ENCODE measurements around the gene NELFB. TPM values are rescaled to one million over a fixed set of nuclear protein-coding genes. Genes with fewer than 3 reads are reported as not detected.

NELFB gene
- polyA plus RNA-seq, 1 donor (not counting 4 experiments of a cell fraction or from before 2014, with no cell fraction given) = 25.1 TPM

DNA sequence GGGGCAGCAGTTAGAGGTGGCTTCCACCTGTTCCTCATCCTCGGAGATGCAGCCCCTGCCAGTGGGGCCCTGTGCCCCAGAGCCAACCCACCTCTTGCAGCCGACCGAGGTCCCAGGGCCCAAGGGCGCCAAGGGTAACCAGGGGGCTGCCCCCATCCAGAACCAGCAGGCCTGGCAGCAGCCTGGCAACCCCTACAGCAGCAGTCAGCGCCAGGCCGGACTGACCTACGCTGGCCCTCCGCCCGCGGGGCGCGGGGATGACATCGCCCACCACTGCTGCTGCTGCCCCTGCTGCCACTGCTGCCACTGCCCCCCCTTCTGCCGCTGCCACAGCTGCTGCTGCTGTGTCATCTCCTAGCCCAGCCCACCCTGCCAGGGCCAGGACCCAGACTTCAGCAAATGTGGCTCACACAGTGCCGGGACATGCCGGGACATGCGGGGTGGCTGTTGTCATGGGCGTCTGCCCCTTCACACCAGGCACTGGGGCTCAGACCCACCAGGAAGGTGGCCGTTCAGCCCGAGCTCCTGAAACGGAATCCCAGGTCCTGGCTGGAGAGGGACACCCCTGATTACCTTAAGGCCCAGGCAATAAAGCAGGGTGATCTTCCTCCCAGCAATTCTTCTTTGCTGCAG is 29.3 kb upstream of the NELFB start:
- H3K4me3 ChIP-seq (ENCODE audit: control insufficient read depth in 2 of 3, extremely low read depth in 1 of 3, insufficient read depth in 2 of 3, low read depth in 1 of 3, low read length in 3 of 3) = no peak overlapping the region
- DNase-seq (ENCODE audit: low read depth, low spot score) (no peak), FAIRE-seq (no peak)
- H3K4me2 ChIP-seq (ENCODE audit: control insufficient read depth, extremely low read depth, insufficient read depth, low read depth, low read length) = peak overlapping the region; percentile 69
- dilution Hi-C loops (cut with MboI; ENCODE audit: extremely low pct_ligation_motif_present, low sequenced_read_pairs) = no loop called here
- peaks cover 40% of the 10 kb centered on the region for H3K4me1 ChIP-seq (ENCODE audit: control insufficient read depth, extremely low read depth, insufficient read depth, low read length)
- no peak for TF ChIP-seq CTCF (optimal IDR thresholded peaks at IDR 0.05 in 1 of 3, IDR thresholded peaks at IDR 0.05 in 1 of 3, conservative IDR thresholded peaks at IDR 0.05 in 1 of 3; ENCODE audit: extremely low read depth in 1 of 3, insufficient read depth in 2 of 3, low read length in 3 of 3)
- no peak for TF ChIP-seq EZH2 (IDR thresholded peaks at IDR 0.05; ENCODE audit: low read length)
- no peaks in the 10 kb centered on the region for H3K9me1 ChIP-seq (ENCODE audit: control insufficient read depth, extremely low read depth, insufficient read depth, low read length)
- H2AFZ ChIP-seq (ENCODE audit: control insufficient read depth, low read length) = no peak overlapping the region
- H3K27me3 ChIP-seq (ENCODE audit: control insufficient read depth, extremely low read depth, insufficient read depth, low read length) = peaks cover 3% of the 10 kb centered on the region
- no peak overlapping the region for H3K9ac ChIP-seq (ENCODE audit: control insufficient read depth, extremely low read depth, insufficient read depth, low read length)
- no peaks in the 10 kb centered on the region for H3K9me3 ChIP-seq (ENCODE audit: control insufficient read depth, low read depth, low read length)
- no peaks in the 10 kb centered on the region for H4K20me1 ChIP-seq (ENCODE audit: control insufficient read depth, extremely low read depth, insufficient read depth, low read length)
- H3K27ac ChIP-seq (ENCODE audit: control insufficient read depth, insufficient read depth, low read length) = peak overlapping the region; percentile 25
- H3K79me2 ChIP-seq (ENCODE audit: control insufficient read depth, insufficient read depth, low read length) = no peaks in the 10 kb centered on the region
- H3K36me3 ChIP-seq (ENCODE audit: control insufficient read depth in 2 of 2, extremely low read depth in 1 of 2, insufficient read depth in 2 of 2, low read length in 2 of 2) = no peaks in the 10 kb centered on the region

DNA sequence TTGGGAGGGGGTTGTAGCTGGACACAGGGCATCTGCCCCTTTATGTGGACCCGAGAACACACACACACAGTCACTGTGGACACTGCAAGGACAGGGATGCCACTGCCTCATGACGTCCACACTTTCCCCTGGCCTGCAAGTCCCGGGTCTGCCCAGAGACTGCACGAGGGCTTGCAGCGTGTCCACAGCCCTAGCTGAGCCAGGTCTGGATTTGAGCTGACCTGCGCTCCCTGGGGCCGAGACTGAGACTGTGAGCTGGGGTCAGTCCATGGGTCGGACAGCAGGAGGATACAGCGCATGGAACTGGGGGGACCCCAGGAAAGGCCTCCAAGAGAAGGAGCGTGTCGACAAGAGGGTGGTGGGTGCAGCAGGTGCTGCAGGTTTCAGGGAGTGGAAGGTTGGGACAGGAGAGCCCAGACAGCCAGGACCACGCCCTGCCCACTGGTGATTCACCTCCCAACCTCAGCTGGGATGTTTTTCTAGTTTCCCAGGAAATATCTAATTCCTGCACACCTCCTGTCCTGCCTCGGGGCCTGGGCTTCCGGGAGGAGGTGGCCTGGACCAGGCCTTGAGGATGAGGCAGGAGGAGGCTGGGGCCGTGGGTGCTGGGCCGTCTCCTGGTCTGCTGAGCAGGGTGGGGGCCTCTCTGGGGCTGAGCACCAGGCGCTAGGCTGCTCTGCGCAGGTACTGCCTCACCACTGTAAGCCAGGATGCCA is 28.6 kb upstream of the NELFB start:
- FAIRE-seq (peak; percentile 61), DNase-seq (ENCODE audit: low read depth, low spot score) (no peak)
- Histone ChIP-seq H4K20me1 (ENCODE audit: control insufficient read depth, extremely low read depth, insufficient read depth, low read length) (no peaks in the 10 kb centered on the region), H3K27ac (ENCODE audit: control insufficient read depth, insufficient read depth, low read length) (peak overlapping the region; percentile 25), H3K36me3 (ENCODE audit: control insufficient read depth in 2 of 2, extremely low read depth in 1 of 2, insufficient read depth in 2 of 2, low read length in 2 of 2) (no peaks in the 10 kb centered on the region), H3K27me3 (ENCODE audit: control insufficient read depth, extremely low read depth, insufficient read depth, low read length) (peaks cover 3% of the 10 kb centered on the region), H3K4me3 (ENCODE audit: control insufficient read depth in 2 of 3, extremely low read depth in 1 of 3, insufficient read depth in 2 of 3, low read depth in 1 of 3, low read length in 3 of 3) (no peak overlapping the region), H3K9me1 (ENCODE audit: control insufficient read depth, extremely low read depth, insufficient read depth, low read length) (no peaks in the 10 kb centered on the region), H2AFZ (ENCODE audit: control insufficient read depth, low read length) (peak overlapping the region; percentile 80), H3K4me2 (ENCODE audit: control insufficient read depth, extremely low read depth, insufficient read depth, low read depth, low read length) (peak overlapping the region; percentile 69), H3K9ac (ENCODE audit: control insufficient read depth, extremely low read depth, insufficient read depth, low read length) (peak overlapping the region; percentile 41), H3K79me2 (ENCODE audit: control insufficient read depth, insufficient read depth, low read length) (no peaks in the 10 kb centered on the region), H3K9me3 (ENCODE audit: control insufficient read depth, low read depth, low read length) (no peaks in the 10 kb centered on the region), H3K4me1 (ENCODE audit: control insufficient read depth, extremely low read depth, insufficient read depth, low read length) (peaks cover 40% of the 10 kb centered on the region)
- dilution Hi-C loops (cut with MboI; ENCODE audit: extremely low pct_ligation_motif_present, low sequenced_read_pairs) = no loop called here
- no peak for TF ChIP-seq EZH2 (IDR thresholded peaks at IDR 0.05; ENCODE audit: low read length)
- no peak for TF ChIP-seq CTCF (optimal IDR thresholded peaks at IDR 0.05 in 1 of 3, IDR thresholded peaks at IDR 0.05 in 1 of 3, conservative IDR thresholded peaks at IDR 0.05 in 1 of 3; ENCODE audit: extremely low read depth in 1 of 3, insufficient read depth in 2 of 3, low read length in 3 of 3)
